Chondrocyte (in vitro differentiated cells): Measurements from ENCODE around the gene KRT33B. TPM values are rescaled to one million over a fixed set of nuclear protein-coding genes. Genes with fewer than 3 reads are reported as not detected.

Source experiments
- DNase-seq: peaks from one replicate; pipeline ENCODE4 v3.0.0; 2021; ENCODE audit warnings: mixed read lengths, low spot score
- H3K27ac Mint-ChIP-seq: one replicate; pipeline ENCODE4 v1.8.0; 2021; ENCODE audit warnings: mild to moderate bottlenecking, moderate library complexity, mixed read lengths; ENCODE audit not compliant: unreplicated experiment
- H3K27me3 Mint-ChIP-seq: 2 replicates; pipeline ENCODE4 v1.8.0; 2021; ENCODE audit warnings: low read depth, mixed read lengths
- H3K36me3 Mint-ChIP-seq: 2 replicates; pipeline ENCODE4 v1.8.0; 2021; ENCODE audit warnings: low read depth, mixed read lengths
- H3K4me1 Mint-ChIP-seq: 2 replicates; pipeline ENCODE4 v1.8.0; 2021; ENCODE audit warnings: low read depth, mild to moderate bottlenecking, mixed read lengths
- H3K4me3 Mint-ChIP-seq: one replicate; pipeline ENCODE4 v1.8.0; 2021; ENCODE audit warnings: mild to moderate bottlenecking, moderate library complexity, mixed read lengths; ENCODE audit not compliant: unreplicated experiment
- H3K9me3 Mint-ChIP-seq: 2 replicates; pipeline ENCODE4 v1.8.0; 2021; ENCODE audit warnings: low read depth, mixed read lengths
- total RNA-seq: library from RNA; stranded (reverse); gene quantifications from 3 replicates; pipeline ENCODE4 v1.2.1, GENCODE V29; 2021
- TF ChIP-seq, protein P1 (sequence below): fragments of 200-600 bp; sonication (generic); IDR thresholded peaks from 2 replicates; pipeline ENCODE4 v1.5.0; 2021; ENCODE audit warnings: antibody characterized with exemption, mild to moderate bottlenecking, moderate library complexity

KRT33B gene
- total RNA-seq, 1 donor from 2014 or later: not detected

DNA sequence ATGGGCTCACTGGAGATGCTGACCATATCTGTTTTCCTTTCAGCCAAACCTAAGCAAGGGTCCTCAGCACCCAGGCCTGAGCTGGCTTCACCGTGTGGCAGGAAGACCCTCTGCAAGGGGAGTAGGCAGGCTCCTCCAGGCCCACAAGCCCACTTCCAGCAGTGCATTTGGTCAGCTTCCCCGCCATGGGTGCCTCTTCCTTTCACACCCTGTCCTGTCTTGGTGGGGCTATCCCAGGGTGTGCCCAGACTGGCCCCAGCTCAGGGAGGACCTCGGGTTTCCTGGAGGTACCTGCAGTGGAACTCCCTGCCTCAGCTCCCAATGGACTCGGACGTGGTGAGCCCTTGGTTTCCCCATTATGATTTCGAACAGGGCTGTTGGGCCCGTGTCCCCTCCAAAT lies 41.4 kb downstream of the KRT33B start:
- H3K4me3 Mint-ChIP-seq: no peak overlapping the region
- H3K9me3 Mint-ChIP-seq: no peaks in the 10 kb centered on the region
- H3K27me3 Mint-ChIP-seq: peaks cover 2% of the 10 kb centered on the region
- TF ChIP-seq, protein P1, sequence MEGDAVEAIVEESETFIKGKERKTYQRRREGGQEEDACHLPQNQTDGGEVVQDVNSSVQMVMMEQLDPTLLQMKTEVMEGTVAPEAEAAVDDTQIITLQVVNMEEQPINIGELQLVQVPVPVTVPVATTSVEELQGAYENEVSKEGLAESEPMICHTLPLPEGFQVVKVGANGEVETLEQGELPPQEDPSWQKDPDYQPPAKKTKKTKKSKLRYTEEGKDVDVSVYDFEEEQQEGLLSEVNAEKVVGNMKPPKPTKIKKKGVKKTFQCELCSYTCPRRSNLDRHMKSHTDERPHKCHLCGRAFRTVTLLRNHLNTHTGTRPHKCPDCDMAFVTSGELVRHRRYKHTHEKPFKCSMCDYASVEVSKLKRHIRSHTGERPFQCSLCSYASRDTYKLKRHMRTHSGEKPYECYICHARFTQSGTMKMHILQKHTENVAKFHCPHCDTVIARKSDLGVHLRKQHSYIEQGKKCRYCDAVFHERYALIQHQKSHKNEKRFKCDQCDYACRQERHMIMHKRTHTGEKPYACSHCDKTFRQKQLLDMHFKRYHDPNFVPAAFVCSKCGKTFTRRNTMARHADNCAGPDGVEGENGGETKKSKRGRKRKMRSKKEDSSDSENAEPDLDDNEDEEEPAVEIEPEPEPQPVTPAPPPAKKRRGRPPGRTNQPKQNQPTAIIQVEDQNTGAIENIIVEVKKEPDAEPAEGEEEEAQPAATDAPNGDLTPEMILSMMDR: no peak
- no peaks in the 10 kb centered on the region for H3K36me3 Mint-ChIP-seq
- H3K4me1 Mint-ChIP-seq: no peaks in the 10 kb centered on the region
- no peak for DNase-seq
- no peak overlapping the region for H3K27ac Mint-ChIP-seq

DNA sequence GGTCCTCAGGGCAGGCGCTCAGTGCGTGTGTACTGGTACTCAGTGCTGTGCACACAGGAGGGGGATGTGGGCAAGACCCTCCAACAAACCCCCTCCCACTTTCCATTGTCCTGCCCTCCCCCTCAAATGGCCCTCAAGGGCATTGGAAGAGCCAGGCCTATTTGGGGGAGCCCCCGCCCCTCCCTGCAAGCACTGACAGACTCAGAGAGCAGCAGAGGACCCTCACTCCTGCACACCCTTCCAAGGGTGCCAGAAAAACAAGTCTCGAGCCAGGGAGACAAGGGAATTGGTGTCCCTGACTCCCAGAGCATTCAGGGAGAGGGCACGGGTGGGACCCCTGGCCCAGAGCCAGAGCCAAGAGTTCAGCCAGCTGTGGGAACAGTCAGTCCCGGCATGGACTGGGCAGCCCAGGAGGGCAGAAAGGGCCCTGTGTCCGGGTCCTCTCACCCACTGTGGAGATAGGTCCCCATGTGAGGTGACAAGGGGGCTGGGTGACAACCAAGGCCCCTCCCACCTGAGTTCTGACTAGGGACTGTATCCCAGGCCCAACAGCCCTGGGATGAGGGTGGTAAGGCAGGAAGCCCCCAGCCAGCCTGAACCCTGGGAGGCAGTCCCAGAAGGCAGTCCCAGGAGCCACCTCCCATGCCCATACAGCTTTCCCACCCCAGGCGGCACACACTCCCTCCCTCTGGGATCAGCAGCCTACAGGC lies 42.0 kb downstream of the KRT33B start:
- Mint-ChIP-seq H3K27me3 (peaks cover 2% of the 10 kb centered on the region), H3K4me3 (no peak overlapping the region)

DNA sequence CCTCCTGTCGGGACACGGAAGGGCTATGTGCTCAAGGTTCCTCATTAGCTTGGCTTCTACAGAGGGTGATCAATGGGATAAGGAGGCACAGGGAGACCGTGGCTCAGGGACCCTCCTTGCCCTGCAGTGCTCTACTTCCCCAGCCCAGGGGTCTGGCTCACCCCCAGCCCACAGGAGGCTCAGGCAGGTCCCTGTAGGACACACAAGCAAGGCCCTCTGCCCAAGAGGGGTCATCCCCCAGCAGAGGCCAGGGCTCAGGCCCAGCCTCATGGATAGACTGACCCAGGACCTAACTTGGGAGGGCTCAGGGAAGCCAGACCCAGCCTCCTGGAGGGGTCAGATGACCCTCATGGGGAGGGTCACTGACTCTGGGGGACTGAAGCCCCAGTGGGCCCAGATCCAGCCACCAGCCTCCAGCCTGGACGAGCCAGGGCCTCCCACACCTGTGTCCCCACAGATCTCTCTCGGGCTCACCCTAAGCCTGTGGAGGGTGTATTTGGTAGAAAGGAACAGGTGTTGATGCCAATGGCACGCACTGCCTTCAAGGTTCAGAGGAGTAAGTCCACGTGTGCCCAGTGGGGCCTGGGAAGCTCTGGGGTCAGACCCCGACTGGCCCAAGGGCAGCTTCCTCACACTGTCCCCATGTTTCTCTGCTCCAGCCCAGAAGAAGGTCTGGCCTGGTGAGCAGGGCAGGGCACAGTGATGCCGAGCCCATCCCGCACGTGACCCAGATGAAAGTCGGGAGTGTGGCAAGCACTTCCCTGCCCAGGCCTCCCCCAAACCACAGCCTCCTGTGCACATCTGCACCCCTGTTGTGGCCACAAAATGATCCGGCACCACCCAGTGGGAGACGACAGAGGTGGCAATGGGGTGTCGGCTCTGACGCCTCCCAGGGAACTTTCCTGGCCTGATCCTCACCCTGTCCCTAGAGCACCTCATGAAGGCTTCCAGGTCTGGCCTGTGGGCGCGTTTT lies 43.2 kb downstream of the KRT33B start:
- H3K36me3 Mint-ChIP-seq: no peaks in the 10 kb centered on the region
- TF ChIP-seq, protein P1: no peak
- peaks cover 6% of the 10 kb centered on the region for H3K4me1 Mint-ChIP-seq
- H3K4me3 Mint-ChIP-seq: no peak overlapping the region
- peaks cover 2% of the 10 kb centered on the region for H3K27me3 Mint-ChIP-seq
- no peak for DNase-seq
- no peak overlapping the region for H3K27ac Mint-ChIP-seq
- H3K9me3 Mint-ChIP-seq: no peaks in the 10 kb centered on the region

More for the DNA sequence above, 42.0 kb downstream of the KRT33B start:
- no peaks in the 10 kb centered on the region for H3K9me3 Mint-ChIP-seq
- no peak overlapping the region for H3K27ac Mint-ChIP-seq
- no peaks in the 10 kb centered on the region for H3K36me3 Mint-ChIP-seq
- TF ChIP-seq, protein P1: no peak
- no peak for DNase-seq
- H3K4me1 Mint-ChIP-seq: no peaks in the 10 kb centered on the region

DNA sequence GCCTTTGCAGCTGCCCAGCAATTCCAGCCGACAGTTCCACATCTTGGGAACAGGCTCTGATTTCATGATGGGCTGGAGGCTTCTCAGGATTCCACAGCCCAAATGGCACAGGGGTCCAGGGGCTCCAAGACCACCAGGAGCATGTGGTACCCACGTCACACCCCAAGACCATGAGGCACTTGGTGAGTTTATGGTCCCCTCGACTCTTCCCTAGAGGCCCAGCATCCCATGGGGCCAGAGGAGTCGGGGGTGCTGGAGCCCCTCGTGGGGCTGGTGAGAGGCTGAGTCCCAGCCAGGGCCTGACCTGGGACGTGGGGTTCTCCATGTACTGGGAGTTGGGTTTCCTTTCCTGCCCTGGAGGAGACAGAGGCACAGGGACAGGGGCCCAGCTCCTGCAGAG lies 44.0 kb downstream of the KRT33B start:
- Mint-ChIP-seq H3K36me3 (no peaks in the 10 kb centered on the region), H3K4me1 (peaks cover 6% of the 10 kb centered on the region), H3K27ac (no peak overlapping the region), H3K4me3 (no peak overlapping the region), H3K9me3 (no peaks in the 10 kb centered on the region), H3K27me3 (peaks cover 2% of the 10 kb centered on the region)
- DNase-seq: no peak
- TF ChIP-seq, protein P1: no peak

DNA sequence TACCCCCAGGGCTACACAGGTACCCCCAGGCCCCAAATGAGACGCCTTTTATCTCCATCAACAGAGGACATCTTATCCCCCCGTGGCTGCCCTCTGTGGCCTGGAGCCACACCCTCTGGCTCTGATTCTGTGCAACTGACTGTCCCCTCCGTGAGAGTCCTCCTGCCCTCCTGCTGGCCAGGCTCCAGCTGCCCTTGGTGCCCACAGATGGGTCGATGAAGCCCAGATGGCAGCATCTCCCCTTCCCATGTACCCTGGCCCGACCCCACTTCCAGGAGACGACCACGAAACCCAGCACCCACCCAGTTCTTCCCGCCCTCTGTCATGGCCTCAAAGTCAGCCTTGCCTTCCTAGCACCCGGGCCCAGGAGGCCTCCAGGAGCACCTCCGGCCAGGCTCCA lies 44.5 kb downstream of the KRT33B start:
- TF ChIP-seq, protein P1: no peak
- peaks cover 6% of the 10 kb centered on the region for H3K4me1 Mint-ChIP-seq
- no peak for DNase-seq
- H3K27ac Mint-ChIP-seq: no peak overlapping the region
- no peak overlapping the region for H3K4me3 Mint-ChIP-seq
- H3K9me3 Mint-ChIP-seq: peaks cover 2% of the 10 kb centered on the region
- peaks cover 2% of the 10 kb centered on the region for H3K27me3 Mint-ChIP-seq
- no peaks in the 10 kb centered on the region for H3K36me3 Mint-ChIP-seq
